DOHH2 (cell line): ENCODE results near the gene FAM174A.

ENCODE experiments used
- CTCF ChIP-seq: fragments of 200-600 bp; sonication (generic); IDR thresholded peaks from one replicate; pipeline ENCODE4 v1.5.1; 2014; ENCODE audit warnings: antibody characterized with exemption, mild to moderate bottlenecking, low read depth, low read length; ENCODE audit not compliant: poor library complexity, severe bottlenecking
- EZH2phosphoT487 ChIP-seq: fragments of 200-600 bp; sonication (generic); IDR thresholded peaks from 2 replicates; pipeline ENCODE4 v1.6.1; 2017; ENCODE audit warnings: borderline replicate concordance, mild to moderate bottlenecking, antibody characterized with exemption, low read length, moderate library complexity, mixed read lengths

- TF ChIP-seq CTCF = no peak
- no peak for TF ChIP-seq EZH2phosphoT487
Measured at GRCh38 chr5:100574716-100575115, 39.5 kb downstream of the FAM174A start.
